Measurements from ENCODE around the gene SLC38A8.

Gene SLC38A8

GRCh38 chr16:84047206-84047605 lies 4.6 kb upstream of the SLC38A8 start:
- Histone ChIP-seq H3K27ac (no peak overlapping the region), H2AFZ (ENCODE audit: low read depth) (no peak overlapping the region)
- no peak for TF ChIP-seq CTCF (conservative IDR thresholded peaks at IDR 0.05; ENCODE audit: low read depth, low read length)

GRCh38 chr16:84045818-84046470 lies 3.3 kb upstream of the SLC38A8 start:
- no peaks in the 10 kb centered on the region for H3K4me1 ChIP-seq (ENCODE audit: low read depth, poor library complexity, severe bottlenecking)
- H2AFZ ChIP-seq (ENCODE audit: low read depth): no peak overlapping the region
- H3K27me3 ChIP-seq (ENCODE audit: insufficient read depth, low read depth): peaks cover 35% of the 10 kb centered on the region
- no peak overlapping the region for H3K9ac ChIP-seq
- H4K20me1 ChIP-seq (ENCODE audit: insufficient read depth): no peaks in the 10 kb centered on the region
- no peak overlapping the region for H3K4me2 ChIP-seq
- H3K36me3 ChIP-seq (ENCODE audit: insufficient read depth): no peaks in the 10 kb centered on the region
- H3K79me2 ChIP-seq (ENCODE audit: insufficient read depth, low read depth): no peaks in the 10 kb centered on the region
- no peak for TF ChIP-seq CTCF (conservative IDR thresholded peaks at IDR 0.05; ENCODE audit: low read depth, low read length)
- H3K4me3 ChIP-seq (IDR thresholded peaks at IDR 0.05; ENCODE audit: insufficient read depth, low read depth, low read length): no peak overlapping the region
- no peak overlapping the region for H3K27ac ChIP-seq

More at GRCh38 chr16:84047206-84047605, 4.6 kb upstream of the SLC38A8 start:
- Histone ChIP-seq H4K20me1 (ENCODE audit: insufficient read depth) (no peaks in the 10 kb centered on the region), H3K4me3 (IDR thresholded peaks at IDR 0.05; ENCODE audit: insufficient read depth, low read depth, low read length) (no peak overlapping the region), H3K79me2 (ENCODE audit: insufficient read depth, low read depth) (no peaks in the 10 kb centered on the region), H3K27me3 (ENCODE audit: insufficient read depth, low read depth) (peaks cover 23% of the 10 kb centered on the region; the same call in 1 of the 2 replicates), H3K9ac (no peak overlapping the region), H3K4me2 (no peak overlapping the region), H3K36me3 (ENCODE audit: insufficient read depth) (no peaks in the 10 kb centered on the region), H3K4me1 (ENCODE audit: low read depth, poor library complexity, severe bottlenecking) (no peaks in the 10 kb centered on the region)

- H3K4me1 ChIP-seq (ENCODE audit: low read depth, poor library complexity, severe bottlenecking): no peaks in the 10 kb centered on the region
- no peak overlapping the region for H2AFZ ChIP-seq (ENCODE audit: low read depth)
- no peak for TF ChIP-seq CTCF (conservative IDR thresholded peaks at IDR 0.05; ENCODE audit: low read depth, low read length)
- H3K27me3 ChIP-seq (ENCODE audit: insufficient read depth, low read depth): peaks cover 43% of the 10 kb centered on the region
- no peak overlapping the region for H3K9ac ChIP-seq
- no peak overlapping the region for H3K4me3 ChIP-seq (IDR thresholded peaks at IDR 0.05; ENCODE audit: insufficient read depth, low read depth, low read length)
- H3K36me3 ChIP-seq (ENCODE audit: insufficient read depth): no peaks in the 10 kb centered on the region
- H3K27ac ChIP-seq: no peak overlapping the region
- H3K79me2 ChIP-seq (ENCODE audit: insufficient read depth, low read depth): no peaks in the 10 kb centered on the region
- H3K4me2 ChIP-seq: no peak overlapping the region
- no peaks in the 10 kb centered on the region for H4K20me1 ChIP-seq (ENCODE audit: insufficient read depth)
Measured at GRCh38 chr16:84045001-84045817, 2.6 kb upstream of the SLC38A8 start.

GRCh38 chr16:84044118-84044488 lies 1.5 kb upstream of the SLC38A8 start:
- no peaks in the 10 kb centered on the region for H3K36me3 ChIP-seq (ENCODE audit: insufficient read depth)
- no peak overlapping the region for H3K4me3 ChIP-seq (IDR thresholded peaks at IDR 0.05; ENCODE audit: insufficient read depth, low read depth, low read length)
- H3K4me1 ChIP-seq (ENCODE audit: low read depth, poor library complexity, severe bottlenecking): no peaks in the 10 kb centered on the region
- H3K27ac ChIP-seq: no peak overlapping the region
- no peaks in the 10 kb centered on the region for H3K79me2 ChIP-seq (ENCODE audit: insufficient read depth, low read depth)
- no peaks in the 10 kb centered on the region for H4K20me1 ChIP-seq (ENCODE audit: insufficient read depth)
- H2AFZ ChIP-seq (ENCODE audit: low read depth): no peak overlapping the region
- peaks cover 48% of the 10 kb centered on the region for H3K27me3 ChIP-seq (ENCODE audit: insufficient read depth, low read depth)
- H3K4me2 ChIP-seq: no peak overlapping the region
- no peak overlapping the region for H3K9ac ChIP-seq
- TF ChIP-seq CTCF (conservative IDR thresholded peaks at IDR 0.05; ENCODE audit: low read depth, low read length): no peak
